ENCODE results near the gene MAN2B1.

The MAN2B1 gene

GRCh38 chr19:12596927-12597548 lies 69.5 kb downstream of the MAN2B1 start:
- no peak for TF ChIP-seq CTCF (conservative IDR thresholded peaks at IDR 0.05; ENCODE audit: low read depth, low read length)
- no peak for DNase-seq (ENCODE audit: low read depth)

More at GRCh38 chr19:12596927-12597548, 69.5 kb downstream of the MAN2B1 start:
- H3K4me3 ChIP-seq (ENCODE audit: low read depth, low read length), result no peak overlapping the region
